GM23338 (cell line): ENCODE measurements around the gene AMBRA1. TPM values are rescaled to one million over a fixed set of nuclear protein-coding genes. Genes with fewer than 3 reads are reported as not detected.

ENCODE experiments used
- ATAC-seq: fragments of 200-7000 bp; cut with Tn5 transposase; 3 replicates; pipeline ENCODE4 v1.9.1; 2020
- DNase-seq: peaks from one replicate; pipeline ENCODE4 v3.0.0-alpha.2; 2015; ENCODE audit warnings: low spot score
- H2AFZ ChIP-seq: fragments of 200-600 bp; sonication (generic); 2 replicates; pipeline ENCODE4 v1.8.0; 2016; ENCODE audit warnings: antibody characterized with exemption, mild to moderate bottlenecking, moderate library complexity
- H3F3A ChIP-seq: fragments of 200-600 bp; sonication (generic); replicated peaks from 2 replicates; pipeline ENCODE4 v1.8.0; 2017; ENCODE audit warnings: antibody characterized with exemption, mixed run types, low read depth
- H3K27ac ChIP-seq: fragments of 200-600 bp; sonication (generic); 2 replicates; pipeline ENCODE4 v1.6.1; 2016; ENCODE audit warnings: low read depth
- H3K27me3 ChIP-seq: fragments of 200-600 bp; sonication (generic); 2 replicates; pipeline ENCODE4 v1.8.0; 2016; ENCODE audit warnings: mild to moderate bottlenecking, mixed run types, moderate library complexity; ENCODE audit not compliant: insufficient read depth
- H3K36me3 ChIP-seq: fragments of 200-600 bp; sonication (generic); 2 replicates; pipeline ENCODE4 v1.8.0; 2016; ENCODE audit warnings: mild to moderate bottlenecking; ENCODE audit not compliant: insufficient read depth
- H3K4me1 ChIP-seq: fragments of 200-600 bp; sonication (generic); 2 replicates; pipeline ENCODE4 v1.8.0; 2016; ENCODE audit warnings: mild to moderate bottlenecking, moderate library complexity; ENCODE audit not compliant: insufficient read depth
- H3K4me2 ChIP-seq: fragments of 200-600 bp; sonication (generic); 2 replicates; pipeline ENCODE4 v1.7.1; 2017; ENCODE audit warnings: mixed run types
- H3K4me3 ChIP-seq: fragments of 200-600 bp; sonication (generic); 2 replicates; pipeline ENCODE4 v1.6.1; 2016; ENCODE audit warnings: mixed run types
- H3K79me2 ChIP-seq: fragments of 200-600 bp; sonication (generic); replicated peaks from 2 replicates; pipeline ENCODE4 v1.8.0; 2017; ENCODE audit warnings: mild to moderate bottlenecking; ENCODE audit not compliant: insufficient read depth
- H3K9me2 ChIP-seq: fragments of 200-600 bp; sonication (generic); 2 replicates; pipeline ENCODE4 v1.8.0; 2017; ENCODE audit not compliant: insufficient read depth
- H4K20me1 ChIP-seq: fragments of 200-600 bp; sonication (generic); replicated peaks from 2 replicates; pipeline ENCODE4 v1.8.0; 2017; ENCODE audit warnings: mild to moderate bottlenecking; ENCODE audit not compliant: insufficient read depth
- H3K27ac Mint-ChIP-seq: 2 replicates; pipeline ENCODE4 v1.8.0; 2020; ENCODE audit warnings: inconsistent platforms, mild to moderate bottlenecking, moderate library complexity, mixed read lengths
- H3K27me3 Mint-ChIP-seq: 3 replicates; pipeline ENCODE4 v1.8.0; 2022; ENCODE audit warnings: low read depth, mild to moderate bottlenecking, moderate library complexity, mixed read lengths, inconsistent platforms; ENCODE audit not compliant: insufficient read depth, poor library complexity
- H3K36me3 Mint-ChIP-seq: 3 replicates; pipeline ENCODE4 v1.8.0; 2021; ENCODE audit warnings: low read depth, mild to moderate bottlenecking, inconsistent platforms, moderate library complexity, mixed read lengths
- H3K4me1 Mint-ChIP-seq: 3 replicates; pipeline ENCODE4 v1.8.0; 2020; ENCODE audit warnings: mild to moderate bottlenecking, inconsistent platforms, mixed read lengths
- H3K4me3 Mint-ChIP-seq: 3 replicates; pipeline ENCODE4 v1.8.0; 2021; ENCODE audit warnings: moderate library complexity, mild to moderate bottlenecking, inconsistent platforms, mixed read lengths
- H3K9me3 Mint-ChIP-seq: 3 replicates; pipeline ENCODE4 v1.8.0; 2020; ENCODE audit warnings: moderate library complexity, mild to moderate bottlenecking, inconsistent platforms, mixed read lengths
- CREB1 ChIP-seq: fragments of 250-450 bp; sonication (Bioruptor Pico); IDR thresholded peaks from 2 replicates; pipeline ENCODE4 v1.5.0; 2020; ENCODE audit warnings: low read depth, mild to moderate bottlenecking, moderate library complexity
- CTCF ChIP-seq, 2 experiments: fragments of 200-600 bp in 1 of 2; sonication (generic) in 1 of 2; conservative IDR thresholded peaks; 2 replicates each; pipeline versions ENCODE4 v1.5.1 to v1.6.1; 2016 to 2017; ENCODE audit warnings: antibody characterized with exemption in 2 of 2, low read depth in 2 of 2, mild to moderate bottlenecking in 2 of 2, moderate library complexity in 1 of 2
- ETS1 ChIP-seq: IDR thresholded peaks from 2 replicates; pipeline ENCODE4 v1.6.1; 2016; ENCODE audit warnings: antibody characterized with exemption
- EZH2 ChIP-seq: fragments of 200-600 bp; sonication (generic); IDR thresholded peaks from one replicate; pipeline ENCODE4 v1.8.0; 2017; ENCODE audit warnings: antibody characterized with exemption, mild to moderate bottlenecking, low read depth; ENCODE audit not compliant: unreplicated experiment
- EZH2phosphoT487 ChIP-seq: fragments of 200-600 bp; sonication (generic); IDR thresholded peaks from one replicate; pipeline ENCODE4 v1.8.1; 2018; ENCODE audit warnings: antibody characterized with exemption; ENCODE audit not compliant: unreplicated experiment
- JUNB ChIP-seq: IDR thresholded peaks from one replicate; pipeline ENCODE4 v1.6.1; 2016; ENCODE audit warnings: antibody characterized with exemption; ENCODE audit not compliant: unreplicated experiment
- NANOG ChIP-seq: IDR thresholded peaks from 2 replicates; pipeline ENCODE4 v1.6.1; 2016; ENCODE audit warnings: antibody characterized with exemption, borderline replicate concordance
- POLR2AphosphoS5 ChIP-seq: IDR thresholded peaks from 2 replicates; pipeline ENCODE4 v1.6.1; 2016; ENCODE audit warnings: antibody characterized with exemption, low read depth
- REST ChIP-seq: IDR thresholded peaks from one replicate; pipeline ENCODE4 v1.6.1; 2018; ENCODE audit warnings: antibody characterized with exemption; ENCODE audit not compliant: unreplicated experiment
- STAT1 ChIP-seq: IDR thresholded peaks from one replicate; pipeline ENCODE4 v1.6.1; 2016; ENCODE audit warnings: antibody characterized with exemption; ENCODE audit not compliant: unreplicated experiment
- ZNF114 ChIP-seq: fragments of 250-450 bp; sonication (Bioruptor Pico); IDR thresholded peaks from 2 replicates; pipeline ENCODE4 v1.5.0; 2020; ENCODE audit warnings: mild to moderate bottlenecking, moderate library complexity
- ZNF331 ChIP-seq: fragments of 250-450 bp; sonication (Bioruptor Pico); IDR thresholded peaks from 2 replicates; pipeline ENCODE4 v1.5.0; 2020; ENCODE audit warnings: low read depth, mild to moderate bottlenecking, moderate library complexity
- ZNF462 ChIP-seq: fragments of 250-450 bp; sonication (Bioruptor Pico); IDR thresholded peaks from 2 replicates; pipeline ENCODE4 v1.5.0; 2020; ENCODE audit warnings: mild to moderate bottlenecking, moderate library complexity
- polyA plus RNA-seq: library from polyadenylated mRNA; unstranded; fragments of >200 nt; fragmentation: Nextera tagmentation; extraction: Ambion mirVana; gene quantifications from 2 replicates; pipeline ENCODE4 v1.2.1, GENCODE V29; 2016
- total RNA-seq: library from RNA; depleted of rRNA; stranded (reverse); fragments of >200 nt; shearing (Covaris generic); gene quantifications from 2 replicates; pipeline ENCODE4 v1.2.3, GENCODE V29; 2014

Gene AMBRA1
- total and polyA plus RNA-seq, 2 experiments from 2014 or later: 8.3 to 34.8 TPM

- peaks cover 53% of the 10 kb centered on the region for H3K79me2 ChIP-seq
- TF ChIP-seq CREB1: no peak
- no peak for TF ChIP-seq CTCF (conservative IDR thresholded peaks at IDR 0.05; ENCODE audit: low read depth in 2 of 2)
- no peak for TF ChIP-seq STAT1
- TF ChIP-seq EZH2: no peak
- TF ChIP-seq ZNF462 (CRISPR knock-in tag): no peak
- TF ChIP-seq NANOG: no peak
- no peak for TF ChIP-seq REST
- TF ChIP-seq EZH2phosphoT487: no peak
- no peak for TF ChIP-seq ZNF114
- TF ChIP-seq POLR2AphosphoS5: no peak
- TF ChIP-seq ETS1: no peak
- no peak for TF ChIP-seq JUNB
- no peak for TF ChIP-seq ZNF331 (CRISPR knock-in tag)
- Mint-ChIP-seq H3K36me3 (peaks cover 3% of the 10 kb centered on the region; the same call in 2 of the 3 replicates), H3K9me3 (no peaks in the 10 kb centered on the region), H3K27me3 (peaks cover 7% of the 10 kb centered on the region), H3K4me3 (no peak overlapping the region), H3K4me1 (peaks cover 42% of the 10 kb centered on the region), H3K27ac (peak overlapping the region; percentile 66)
- no peak for ATAC-seq
- H4K20me1 ChIP-seq: peaks cover 19% of the 10 kb centered on the region
- no peak overlapping the region for H3K4me2 ChIP-seq
- H3F3A ChIP-seq: 0 out of 2 replicates have a peak, but pooled peaks cover 6% of the 10 kb centered on the region
- peaks cover 19% of the 10 kb centered on the region; the same call in 1 of the 2 replicates for H3K4me1 ChIP-seq
- no peak overlapping the region for H3K4me3 ChIP-seq
- no peak overlapping the region for H2AFZ ChIP-seq
- 0 out of 2 replicates have a peak overlapping the region, but pooled peaks have one; percentile 69 for H3K27ac ChIP-seq
- H3K36me3 ChIP-seq: no peaks in the 10 kb centered on the region
- no peak for DNase-seq
- no peaks in the 10 kb centered on the region for H3K27me3 ChIP-seq
- H3K9me2 ChIP-seq: no peaks in the 10 kb centered on the region
Measured at GRCh38 chr11:46362156-46363030, 231.4 kb downstream of the AMBRA1 start.
